ENCODE measurements around the gene TSPAN7. TPM values are rescaled to one million over a fixed set of nuclear protein-coding genes. Genes with fewer than 3 reads are reported as not detected.

Gene TSPAN7
- total and polyA plus RNA-seq, 9 of the 15 experiments (the other 6 are each of a cell fraction or from before 2014, with no cell fraction given) = 0.07 to 0.29 (median 0.12) TPM; not detected in 1

GRCh38 chrX:38651625-38652601 is 90.6 kb downstream of the TSPAN7 start (continued):
- TF ChIP-seq SRSF3 (IDR thresholded peaks at IDR 0.05; ENCODE audit: insufficient read depth, low read length) = no peak
- TF ChIP-seq RBM15 (IDR thresholded peaks at IDR 0.05; ENCODE audit: insufficient read depth, low read length) = no peak
- TF ChIP-seq ZBTB8A (IDR thresholded peaks at IDR 0.05; ENCODE audit: partially characterized antibody) = no peak
- no peak for TF ChIP-seq BACH1 (tag; IDR thresholded peaks at IDR 0.05)
- no peak for TF ChIP-seq ZSCAN29 (IDR thresholded peaks at IDR 0.05)

GRCh38 chrX:38652934-38653442 is 91.6 kb downstream of the TSPAN7 start:
- ATAC-seq = peak; percentile 93
- CTCF ChIA-PET (ENCODE audit: low intra/inter-chr PET ratio) = no interaction called here
- no TSS peak for BruUV-seq (replicated peaks)
- TF ChIP-seq STAG1 (CRISPR knock-in tag; IDR thresholded peaks at IDR 0.05; ENCODE audit: borderline replicate concordance) (no peak), NONO (IDR thresholded peaks at IDR 0.05; ENCODE audit: low read depth in 2 of 2, low read length in 1 of 2) (peak in 1 of 2 experiments; percentile 85; a peak in 2 of 4 replicates), CBX3 (IDR thresholded peaks at IDR 0.05; ENCODE audit: borderline replicate concordance in 1 of 2, low read length in 2 of 2) (peak in 1 of 2 experiments; percentile 54; a peak in 1 of 3 replicates), IFI16 (CRISPR knock-in tag; IDR thresholded peaks at IDR 0.05) (no peak), HES1 (IDR thresholded peaks at IDR 0.05; ENCODE audit: low read depth) (peak; percentile 98), SMARCC2 (IDR thresholded peaks at IDR 0.05; ENCODE audit: low read depth) (peak; percentile 92), TBL1XR1 (IDR thresholded peaks at IDR 0.05; ENCODE audit: low read length in 2 of 2) (peak; percentile 82 to 83; a peak in 3 of 4 replicates), BRD9 (IDR thresholded peaks at IDR 0.05; ENCODE audit: low read depth, partially characterized antibody) (peak; percentile 38), SIX5 (IDR thresholded peaks at IDR 0.05; ENCODE audit: borderline replicate concordance in 1 of 2, insufficient read depth in 1 of 2, low read depth in 1 of 2, low read length in 2 of 2) (no peak), KAT7 (CRISPR knock-in tag; IDR thresholded peaks at IDR 0.05; ENCODE audit: borderline replicate concordance) (no peak)

More at GRCh38 chrX:38652934-38653442, 91.6 kb downstream of the TSPAN7 start:
- in situ Hi-C loops (cut with MboI) = no loop called here
- peaks cover 20 to 51% of the 10 kb centered on the region in 2 experiments; a peak in 4 of 5 replicates for H3K4me1 ChIP-seq (replicated peaks in 1 of 2; ENCODE audit: control insufficient read depth in 2 of 2, insufficient read depth in 2 of 2, low read length in 2 of 2)
- H2AFZ ChIP-seq (ENCODE audit: low read depth, low read length) = peak overlapping the region; percentile 85
- no peaks in the 10 kb centered on the region for H3K9me1 ChIP-seq (ENCODE audit: control insufficient read depth, insufficient read depth, low read length)
- H4K20me1 ChIP-seq (replicated peaks; ENCODE audit: control insufficient read depth, insufficient read depth, low read length) = no peaks in the 10 kb centered on the region
- H3K27ac ChIP-seq (ENCODE audit: extremely low read depth, low read depth, low read length) = peak overlapping the region; percentile 92
- H3K9me3 ChIP-seq (replicated peaks; ENCODE audit: control insufficient read depth, insufficient read depth, low read depth, low read length) = no peaks in the 10 kb centered on the region
- no peaks in the 10 kb centered on the region for H3K36me3 ChIP-seq (ENCODE audit: control insufficient read depth, insufficient read depth, low read length)
- DNase-seq (ENCODE audit: extremely low read depth in 1 of 4, low spot score in 3 of 4) (peak; percentile 64 to 91 (median 78)), FAIRE-seq (peak; percentile 98)
- no peaks in the 10 kb centered on the region for H3K79me2 ChIP-seq (ENCODE audit: control insufficient read depth, insufficient read depth, low read length)
- H3K27me3 ChIP-seq (ENCODE audit: control insufficient read depth in 2 of 2, insufficient read depth in 2 of 2, low read length in 2 of 2) = no peaks in the 10 kb centered on the region
- no peak overlapping the region for H3K4me3 ChIP-seq
- POLR2A ChIA-PET = interaction anchor here (0.5 to 1.1 kb wide), 3 partner anchors 11 to 420 kb away, joined by 3 read pairs; no protein-coding TSS in a partner anchor
- intact Hi-C loops (cut with micrococcal nuclease) = loop anchor here (1.0 kb wide), 1 partner anchor 19 kb away; no protein-coding TSS in a partner anchor
- peak overlapping the region in 1 of 2 experiments; percentile 60; a peak in 2 of 4 replicates for H3K9ac ChIP-seq (ENCODE audit: insufficient read depth in 1 of 2, low read depth in 2 of 2, low read length in 2 of 2)
- H3K4me2 ChIP-seq (ENCODE audit: insufficient read depth, low read length) = peak overlapping the region; percentile 54
- WGBS (ENCODE audit: insufficient coverage, low coverage, missing lambda C conversion rate) = 1% methylated on average over 13 of the region's 13 CpGs
